ENCODE data around the gene YY1. TPM values are rescaled to one million over a fixed set of nuclear protein-coding genes. Genes with fewer than 3 reads are reported as not detected.

Gene YY1
- total RNA-seq, 1 donor from 2014 or later = 43.0 TPM

DNA sequence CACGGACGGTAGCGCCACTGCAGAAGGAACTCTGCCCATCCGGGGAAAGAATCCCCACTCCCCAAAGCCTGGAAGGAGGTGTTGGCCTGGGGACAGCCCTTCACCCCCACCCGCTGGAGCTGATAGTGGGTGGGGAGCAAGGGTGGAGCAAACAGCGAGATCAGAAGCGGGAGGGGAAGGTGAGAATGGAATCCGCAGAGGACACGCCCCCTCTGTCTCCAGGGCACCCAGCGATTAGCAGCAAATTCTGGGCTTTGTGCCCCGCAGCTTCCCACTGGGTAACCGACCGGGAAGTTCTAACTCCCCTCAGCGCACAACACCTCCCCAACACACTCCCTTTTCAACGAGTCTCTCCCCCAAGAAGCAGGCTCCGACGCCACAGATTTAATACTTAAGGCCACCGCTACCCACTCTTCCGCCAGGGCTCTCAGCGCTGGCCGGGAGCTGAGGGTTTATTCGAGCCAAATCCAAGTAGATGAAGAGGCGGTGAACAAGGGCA is 65.9 kb downstream of the YY1 start:
- intact Hi-C loops (cut with DNase I) = loop anchor here (5.0 kb wide), 1 partner anchor 68 kb away; the partner anchor contains the start of gene YY1
- peak overlapping the region; percentile 89 to 98 for H3K4me3 ChIP-seq
- no peak for DNase-seq (ENCODE audit: extremely low spot score in 2 of 2)
- no peaks in the 10 kb centered on the region for H3K9me3 ChIP-seq
- no peaks in the 10 kb centered on the region for H3K27me3 ChIP-seq
- peaks cover 51% of the 10 kb centered on the region for H3K4me1 ChIP-seq
- peak overlapping the region; percentile 85 for H3K27ac ChIP-seq
- no peaks in the 10 kb centered on the region for H3K36me3 ChIP-seq
- TF ChIP-seq POLR2A (IDR thresholded peaks at IDR 0.05) (no peak), POLR2AphosphoS5 (IDR thresholded peaks at IDR 0.05; ENCODE audit: insufficient read depth in 1 of 2, low read depth in 1 of 2) (peak in 1 of 2 donors; percentile 13), CTCF (IDR thresholded peaks at IDR 0.05) (no peak)

GRCh38 chr14:100305324-100306100 is 66.6 kb downstream of the YY1 start:
- H3K4me3 ChIP-seq = peak overlapping the region; percentile 89 to 98
- no peaks in the 10 kb centered on the region for H3K27me3 ChIP-seq
- TF ChIP-seq CTCF (IDR thresholded peaks at IDR 0.05) (no peak), POLR2AphosphoS5 (IDR thresholded peaks at IDR 0.05; ENCODE audit: insufficient read depth in 1 of 2, low read depth in 1 of 2) (no peak), POLR2A (IDR thresholded peaks at IDR 0.05) (no peak)
- DNase-seq (ENCODE audit: extremely low spot score in 2 of 2) = no peak
- no peaks in the 10 kb centered on the region for H3K36me3 ChIP-seq
- H3K9me3 ChIP-seq = no peaks in the 10 kb centered on the region
- peaks cover 51% of the 10 kb centered on the region for H3K4me1 ChIP-seq
- H3K27ac ChIP-seq = peak overlapping the region; percentile 85
- intact Hi-C loops (cut with DNase I) = loop anchor here (5.0 kb wide), 1 partner anchor 68 kb away; the partner anchor contains the start of gene YY1

- H3K27me3 ChIP-seq = no peaks in the 10 kb centered on the region
- peak within 1 kb of the TSS; percentile 85 for H3K27ac ChIP-seq
- DNase-seq (ENCODE audit: extremely low spot score in 2 of 2) = no peak
- no peaks in the 10 kb centered on the region for H3K9me3 ChIP-seq
- intact Hi-C loops (cut with DNase I) = loop anchor here (5.0 kb wide), 1 partner anchor 69 kb away; the partner anchor contains the start of gene YY1
- H3K4me1 ChIP-seq = peaks cover 51% of the 10 kb centered on the region
- no peaks in the 10 kb centered on the region for H3K36me3 ChIP-seq
- peak in 1 of 2 donors; percentile 83 for TF ChIP-seq POLR2AphosphoS5 (IDR thresholded peaks at IDR 0.05; ENCODE audit: insufficient read depth in 1 of 2, low read depth in 1 of 2)
- TF ChIP-seq CTCF (IDR thresholded peaks at IDR 0.05) = no peak
- peak; percentile 45 to 60 for TF ChIP-seq POLR2A (IDR thresholded peaks at IDR 0.05)
- peak within 1 kb of the TSS; percentile 89 to 98 for H3K4me3 ChIP-seq
Observed at GRCh38 chr14:100306101-100306997, 67.4 kb downstream of the YY1 start, which contains the start of gene SLC25A29. Gene SLC25A29 (minus strand): TSS chr14:100306444. CDS start chr14:100306232, 212 bp downstream.

- DNase-seq (ENCODE audit: extremely low spot score in 2 of 2) = no peak
- Histone ChIP-seq H3K4me3 (peak overlapping the region; percentile 89 to 98), H3K4me1 (peaks cover 48% of the 10 kb centered on the region), H3K27ac (peak overlapping the region; percentile 85), H3K9me3 (no peaks in the 10 kb centered on the region), H3K27me3 (no peaks in the 10 kb centered on the region), H3K36me3 (no peaks in the 10 kb centered on the region)
- intact Hi-C loops (cut with DNase I) = loop anchor here (5.0 kb wide), 1 partner anchor 70 kb away; the partner anchor contains the start of gene YY1
- TF ChIP-seq POLR2AphosphoS5 (IDR thresholded peaks at IDR 0.05; ENCODE audit: insufficient read depth in 1 of 2, low read depth in 1 of 2) (peak in 1 of 2 donors; percentile 1), CTCF (IDR thresholded peaks at IDR 0.05) (no peak)
Observed at GRCh38 chr14:100306998-100307765, 68.2 kb downstream of the YY1 start.

Measured in vagina (tissue), 2 donors.